GM18519 (cell line): Measurements from ENCODE around the gene PTPA.
"Not testable (repeated sequence)": the region's sequence is repeated elsewhere in the genome, so short reads cannot be mapped to it uniquely, and the experiment has no call there.

Experiments used
- ATAC-seq: cut with Tn5 transposase; IDR thresholded peaks from one replicate; pipeline ENCODE4 v1.9.1; 2021; ENCODE audit warnings: mild to moderate bottlenecking, moderate library complexity; ENCODE audit not compliant: unreplicated experiment, low FRiP score

The PTPA gene

GRCh38 chr9:129174724-129175514 lies 63.7 kb downstream of the PTPA start:
- ATAC-seq, result no peak

DNA sequence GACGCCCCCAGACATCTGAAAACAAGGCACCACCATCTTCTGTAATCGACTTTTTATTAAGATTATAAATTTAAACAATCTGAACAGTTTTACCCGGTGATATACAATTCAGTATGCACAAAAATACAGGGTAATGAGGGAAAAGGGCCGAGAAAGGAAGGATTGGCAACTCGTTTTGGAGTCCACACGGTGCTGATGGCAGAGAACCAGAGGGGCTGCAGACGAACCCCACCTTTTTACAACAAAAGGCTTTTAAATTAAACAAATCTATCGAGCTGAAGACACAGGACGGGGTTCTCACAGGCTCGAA lies 64.3 kb downstream of the PTPA start:
- ATAC-seq, result no peak

- ATAC-seq, result no peak
These were observed 64.8 kb downstream of the PTPA start for GRCh38 chr9:129175825-129176633.

DNA sequence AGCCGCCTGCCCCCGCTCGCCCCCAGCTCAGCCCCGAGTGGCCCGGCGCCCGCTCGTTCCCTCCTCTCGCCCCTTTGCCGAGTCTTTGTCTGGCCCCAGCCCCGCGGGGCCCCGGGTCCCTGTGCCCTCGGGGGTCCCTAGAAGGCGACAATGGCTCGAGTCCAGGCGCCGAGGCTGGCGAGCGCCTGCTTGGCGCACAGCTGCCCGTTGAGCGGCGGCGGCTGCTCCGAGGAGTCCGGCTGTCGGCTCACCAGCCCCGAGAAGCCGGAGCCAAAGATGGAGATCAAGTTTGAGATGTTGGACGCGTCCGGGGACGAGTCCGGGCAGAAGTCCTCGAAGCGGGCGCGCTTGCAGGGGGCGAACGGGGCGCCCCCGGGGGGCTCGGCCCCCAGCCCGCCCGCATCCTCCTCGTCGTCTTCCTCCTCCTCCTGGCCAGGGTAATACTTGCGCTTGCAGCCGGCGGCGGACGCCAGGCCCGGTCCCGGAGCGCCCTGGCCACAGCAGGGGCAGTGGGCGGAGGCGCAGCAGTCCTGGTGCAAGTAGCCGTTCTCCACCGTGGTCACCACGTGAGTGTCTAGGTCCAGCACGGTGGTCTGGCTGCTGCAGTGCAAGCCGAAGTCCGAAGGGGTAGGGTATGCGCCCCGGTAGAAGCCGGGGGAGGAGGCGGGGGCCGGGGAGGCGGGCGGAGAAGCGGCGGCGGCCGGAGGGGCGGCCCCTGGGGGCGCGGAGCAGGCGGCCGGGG lies 65.7 kb downstream of the PTPA start:
- no peak for ATAC-seq

DNA sequence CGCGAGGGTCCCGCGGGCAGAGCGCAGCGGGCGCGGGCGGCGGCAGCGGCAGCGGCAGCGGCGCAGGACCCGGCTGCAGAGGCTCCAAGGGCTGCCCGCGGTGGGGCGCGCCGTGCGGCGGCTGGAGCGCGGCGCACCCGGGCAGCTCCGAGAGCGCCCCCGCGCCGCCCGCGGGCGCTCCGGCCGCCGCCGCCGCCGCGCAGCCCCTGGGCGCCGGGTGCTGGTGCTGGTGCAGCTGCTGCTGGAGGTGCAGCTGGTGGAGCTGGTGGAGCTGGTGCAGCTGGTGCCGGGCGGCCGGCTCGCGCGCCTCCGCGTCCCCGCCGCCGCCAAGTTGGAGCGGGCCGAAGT lies 66.2 kb downstream of the PTPA start:
- ATAC-seq, result no peak

DNA sequence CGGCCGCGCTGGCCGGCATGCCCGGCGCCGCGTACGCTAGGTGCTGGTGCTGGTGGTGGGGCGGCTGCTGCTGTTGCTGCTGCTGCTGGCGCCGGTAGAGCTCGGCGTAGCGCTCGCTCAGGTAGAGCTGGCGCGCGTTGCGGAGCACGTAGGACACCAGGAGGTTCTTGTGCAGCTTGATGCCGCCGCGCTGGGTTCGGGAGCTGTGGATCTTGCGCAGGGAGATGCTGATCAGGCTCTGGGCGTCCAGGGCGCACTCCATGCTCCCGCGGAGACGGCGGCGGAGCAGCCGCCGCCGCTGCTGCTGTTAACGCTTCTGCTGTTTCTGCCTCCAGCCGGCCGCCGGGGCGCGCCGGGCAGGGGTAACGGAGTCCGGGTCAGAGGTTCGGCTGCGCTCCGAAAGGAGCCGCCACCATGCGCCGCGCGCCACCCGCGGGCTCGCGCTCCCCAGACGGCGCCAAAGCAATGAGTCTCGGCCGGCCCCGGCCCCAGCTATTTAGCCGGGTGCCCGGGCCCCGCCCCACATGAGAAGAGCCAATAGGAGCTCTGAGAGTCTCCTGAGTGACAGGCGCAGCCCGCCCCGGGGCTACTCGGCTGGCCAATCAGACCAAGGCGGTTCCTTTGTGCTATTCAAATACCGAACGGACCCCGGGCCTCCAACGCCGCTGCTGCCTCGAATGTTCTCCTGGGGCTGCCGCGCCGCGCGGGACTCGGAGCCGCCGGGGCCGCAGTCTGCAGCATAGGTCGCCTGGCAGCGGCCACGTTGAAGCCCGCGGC lies 66.8 kb downstream of the PTPA start, which contains the start of gene IER5L:
IER5L (minus strand) TSS at position 471 of the 777 bp plus-strand sequence; CDS start at position 262, 209 bp downstream.
- peak; percentile 75 for ATAC-seq

DNA sequence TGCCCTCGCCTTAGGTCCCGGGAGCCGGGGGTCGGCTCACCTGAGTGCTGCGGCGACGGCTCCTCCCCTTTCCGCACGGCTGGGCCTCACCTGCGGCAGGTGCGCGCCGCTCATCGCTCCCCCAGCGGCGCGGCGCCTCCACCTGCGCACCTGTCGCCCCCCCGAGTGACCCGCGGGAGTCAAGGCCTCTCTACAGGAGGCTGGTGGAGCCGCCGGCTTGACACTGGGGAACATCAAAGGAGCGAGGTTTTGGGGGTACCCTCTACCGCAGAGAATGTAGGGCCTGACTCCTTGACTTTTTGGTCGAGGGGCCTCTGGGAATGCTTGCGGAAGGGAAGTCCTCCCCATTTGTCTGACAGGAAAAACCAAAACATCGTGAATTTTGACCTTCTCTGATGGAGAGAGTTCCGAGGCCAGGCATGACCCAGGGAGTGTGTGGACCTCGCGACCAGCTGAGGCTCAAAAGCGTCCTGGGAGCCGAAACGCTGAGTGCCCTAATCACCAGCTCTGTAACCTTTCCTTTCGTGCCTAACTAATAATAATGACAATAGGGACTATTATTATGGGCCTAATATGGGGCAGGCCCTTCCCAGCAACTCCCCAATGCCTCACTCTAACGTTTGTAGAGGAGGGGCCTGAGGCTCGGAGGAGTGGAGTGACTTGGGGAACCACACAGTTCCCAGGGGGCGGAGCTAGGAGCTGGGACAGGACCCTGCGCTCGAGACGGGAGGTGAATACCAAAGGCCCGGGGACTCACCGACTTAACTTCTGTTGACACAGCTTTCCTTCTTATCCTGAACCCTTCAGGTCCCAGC lies 67.6 kb downstream of the PTPA start:
- no peak for ATAC-seq

DNA sequence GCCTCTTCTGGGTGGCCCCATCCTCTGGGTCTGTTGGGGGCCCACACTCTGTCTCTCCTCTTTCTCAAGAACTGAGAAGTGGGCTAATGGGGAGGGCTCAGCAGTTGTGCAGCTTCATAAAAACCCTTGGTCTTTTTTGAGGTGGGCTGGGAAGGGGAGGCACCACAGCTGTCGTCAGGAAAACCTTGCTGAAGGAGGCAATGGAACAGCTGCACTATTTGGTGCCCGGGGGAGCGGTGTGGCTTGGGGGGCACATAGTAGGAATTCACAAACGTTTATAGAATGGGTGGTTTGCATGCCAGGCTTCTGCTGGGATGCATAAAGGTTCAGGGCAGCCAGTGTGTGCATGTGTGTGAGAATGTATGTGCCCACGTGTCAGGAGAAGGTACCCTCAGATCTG lies 70.0 kb downstream of the PTPA start:
- ATAC-seq, result no peak

GRCh38 chr9:129182122-129182521 lies 70.9 kb downstream of the PTPA start:
- ATAC-seq, result no peak

GRCh38 chr9:129182625-129183494 lies 71.6 kb downstream of the PTPA start:
- ATAC-seq, result no peak

GRCh38 chr9:129183495-129184218 lies 72.4 kb downstream of the PTPA start:
- ATAC-seq, result no peak

DNA sequence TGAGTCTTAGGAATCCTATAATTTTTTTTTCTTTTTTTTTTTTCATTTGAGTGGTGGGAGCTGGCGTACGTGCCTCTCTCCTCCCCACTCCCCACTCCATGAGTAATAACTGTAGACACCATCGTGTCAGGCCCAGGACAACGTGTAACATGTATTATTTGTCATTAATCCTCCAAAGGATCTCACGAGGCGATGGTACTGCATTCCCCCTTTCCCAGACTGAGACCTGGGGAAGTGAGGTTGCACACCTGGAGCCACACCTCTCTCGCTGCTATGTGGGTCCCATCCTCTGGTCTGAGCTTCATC lies 73.0 kb downstream of the PTPA start:
- ATAC-seq, result no peak

- no peak for ATAC-seq
These were observed 73.4 kb downstream of the PTPA start for GRCh38 chr9:129184596-129185122.

GRCh38 chr9:129185402-129185801 lies 74.2 kb downstream of the PTPA start:
- no peak for ATAC-seq

- no peak for ATAC-seq
These were observed 74.8 kb downstream of the PTPA start for GRCh38 chr9:129185991-129186390.

- ATAC-seq, result no peak
These were observed 75.8 kb downstream of the PTPA start for GRCh38 chr9:129187042-129187441.

- not testable (repeated sequence) for ATAC-seq
These were observed 78.8 kb downstream of the PTPA start for GRCh38 chr9:129189971-129190370.

DNA sequence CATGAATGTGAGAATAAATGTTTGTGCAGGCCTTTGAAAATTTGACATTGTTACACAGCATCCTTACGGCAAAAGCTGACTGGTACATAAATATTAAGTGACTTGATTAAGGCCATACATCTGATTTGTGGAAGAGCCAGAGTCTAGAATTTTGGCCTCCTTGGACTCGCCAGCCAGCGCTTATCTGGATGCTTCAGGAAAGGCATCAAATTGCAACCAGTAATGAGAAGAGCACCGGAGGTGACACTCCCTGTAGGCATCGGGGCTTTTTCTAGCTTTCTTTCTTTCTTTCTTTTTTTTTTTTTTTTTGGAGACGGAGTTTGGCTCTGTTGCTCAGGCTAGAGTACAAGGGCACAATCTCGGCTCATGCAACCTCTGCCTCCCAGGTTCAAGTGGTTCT lies 80.0 kb downstream of the PTPA start:
- no peak for ATAC-seq
